Measurements from ENCODE around the gene RASA3.
"Not testable (repeated sequence)": the region's sequence is repeated elsewhere in the genome, so short reads cannot be mapped to it uniquely, and the experiment has no call there.

RASA3 gene

GRCh38 chr13:114080739-114081561 lies 51.5 kb downstream of the RASA3 start:
- no peak for DNase-seq (ENCODE audit: low read depth)

GRCh38 chr13:114079601-114080536 lies 52.6 kb downstream of the RASA3 start:
- DNase-seq (ENCODE audit: low read depth) = no peak

- peak; percentile 90 for DNase-seq (ENCODE audit: low read depth)
Observed at GRCh38 chr13:114078461-114079451, 53.7 kb downstream of the RASA3 start.

DNA sequence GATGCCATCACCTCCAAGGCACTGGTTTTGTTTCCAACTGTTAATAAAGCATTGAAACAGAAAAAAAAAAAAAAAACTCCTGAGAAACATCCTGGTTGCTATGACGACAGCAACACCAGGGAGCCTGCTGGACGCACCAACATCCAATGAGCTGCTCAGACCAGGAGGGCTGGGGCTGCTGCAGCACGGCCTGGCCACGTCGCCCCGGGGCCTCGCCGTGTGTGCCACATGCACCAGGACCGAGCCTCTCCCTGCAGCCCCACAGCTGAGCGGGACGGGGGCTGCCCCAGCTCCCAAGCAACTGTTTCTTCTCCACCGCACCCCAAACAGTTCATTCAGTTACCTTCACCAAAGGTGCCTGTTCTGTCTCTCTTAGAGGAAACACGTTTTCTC lies 54.5 kb downstream of the RASA3 start:
- DNase-seq (ENCODE audit: low read depth) = peak; percentile 81

- DNase-seq (ENCODE audit: low read depth) = no peak
Observed at GRCh38 chr13:114077099-114077932, 55.1 kb downstream of the RASA3 start.

DNA sequence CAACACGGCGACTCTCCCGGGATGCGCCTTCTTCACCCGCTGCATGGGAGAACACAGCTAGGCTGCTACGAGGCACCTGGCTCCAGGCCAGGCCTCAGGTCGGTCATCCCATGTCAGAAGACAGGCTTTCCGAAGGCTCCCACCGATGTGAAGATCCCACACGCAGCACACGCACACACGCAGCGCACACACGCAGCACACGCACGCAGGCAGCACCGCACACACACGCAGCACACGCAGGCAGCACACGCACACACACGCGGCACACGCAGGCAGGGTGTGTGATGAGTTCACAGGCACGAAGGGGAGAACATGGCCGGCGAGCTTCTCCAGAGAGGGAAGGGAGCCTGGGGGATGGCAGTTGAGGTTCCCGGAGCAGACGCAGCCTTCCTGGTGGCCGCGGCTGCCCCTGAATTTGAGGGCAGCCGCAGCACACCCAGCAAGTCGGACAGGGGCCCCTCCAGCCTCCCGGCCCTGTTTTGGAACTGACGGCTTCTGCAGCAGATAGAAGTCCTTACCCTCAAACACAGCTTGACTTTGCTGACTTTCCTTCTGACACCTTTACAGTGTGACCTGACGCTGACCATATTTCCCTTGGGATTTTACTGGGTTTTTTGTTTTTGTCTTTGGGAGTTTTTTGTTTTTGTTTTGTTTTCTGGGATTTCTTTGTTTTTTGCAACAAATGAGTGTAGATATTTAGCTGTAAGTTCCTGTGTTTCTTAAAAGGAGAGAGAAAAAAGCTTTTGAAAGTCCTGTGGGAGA lies 55.9 kb downstream of the RASA3 start:
- DNase-seq (ENCODE audit: low read depth) = no peak

- DNase-seq (ENCODE audit: low read depth) = not testable (repeated sequence)
Observed at GRCh38 chr13:114075811-114076210, 56.6 kb downstream of the RASA3 start.

- no peak for DNase-seq (ENCODE audit: low read depth)
Observed at GRCh38 chr13:114074671-114075315, 57.6 kb downstream of the RASA3 start.

- no peak for DNase-seq (ENCODE audit: low read depth)
Observed at GRCh38 chr13:114073881-114074612, 58.4 kb downstream of the RASA3 start.

DNA sequence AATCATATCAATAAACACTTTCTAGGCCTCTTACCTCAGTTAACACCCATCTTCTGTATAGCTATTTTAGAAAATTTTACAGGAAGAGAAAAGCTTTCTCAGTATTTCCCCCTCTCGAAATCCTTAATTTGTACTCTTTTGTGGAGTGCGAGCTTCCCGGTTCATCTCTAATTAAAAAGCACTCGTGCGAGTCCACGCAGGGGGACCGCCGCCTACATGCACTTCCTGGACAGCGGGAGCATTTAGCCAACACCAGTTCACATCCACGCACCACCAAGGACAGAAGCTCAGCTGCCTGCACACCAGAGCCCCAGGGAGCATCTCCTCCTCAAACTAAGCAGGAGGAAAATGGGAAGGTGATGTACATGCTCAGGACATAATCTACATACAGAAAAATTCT lies 60.0 kb downstream of the RASA3 start:
- DNase-seq (ENCODE audit: low read depth) = no peak

- no peak for DNase-seq (ENCODE audit: low read depth)
Observed at GRCh38 chr13:114071991-114072390, 60.4 kb downstream of the RASA3 start.

DNA sequence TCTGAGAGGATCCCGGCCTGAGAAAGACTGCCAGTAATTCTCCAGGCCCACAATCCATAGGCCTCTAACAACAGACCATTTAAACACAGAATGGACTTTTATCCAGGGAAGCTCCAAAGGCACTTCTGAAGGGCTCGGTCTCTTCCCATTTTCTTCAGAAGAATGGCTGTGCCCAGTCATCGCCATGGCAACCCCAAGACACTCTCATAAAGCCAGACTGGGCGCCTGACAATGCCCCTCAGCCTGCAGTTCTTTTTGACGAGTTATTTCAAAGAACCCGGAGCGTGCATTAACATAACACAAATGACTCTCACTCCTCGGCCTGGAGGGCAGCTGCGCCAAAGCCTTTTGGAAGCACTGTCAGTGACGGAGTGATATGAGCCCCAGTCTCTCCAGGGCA lies 61.0 kb downstream of the RASA3 start:
- no peak for DNase-seq (ENCODE audit: low read depth)

GRCh38 chr13:114070098-114070799 lies 62.2 kb downstream of the RASA3 start:
- DNase-seq (ENCODE audit: low read depth) = no peak

DNA sequence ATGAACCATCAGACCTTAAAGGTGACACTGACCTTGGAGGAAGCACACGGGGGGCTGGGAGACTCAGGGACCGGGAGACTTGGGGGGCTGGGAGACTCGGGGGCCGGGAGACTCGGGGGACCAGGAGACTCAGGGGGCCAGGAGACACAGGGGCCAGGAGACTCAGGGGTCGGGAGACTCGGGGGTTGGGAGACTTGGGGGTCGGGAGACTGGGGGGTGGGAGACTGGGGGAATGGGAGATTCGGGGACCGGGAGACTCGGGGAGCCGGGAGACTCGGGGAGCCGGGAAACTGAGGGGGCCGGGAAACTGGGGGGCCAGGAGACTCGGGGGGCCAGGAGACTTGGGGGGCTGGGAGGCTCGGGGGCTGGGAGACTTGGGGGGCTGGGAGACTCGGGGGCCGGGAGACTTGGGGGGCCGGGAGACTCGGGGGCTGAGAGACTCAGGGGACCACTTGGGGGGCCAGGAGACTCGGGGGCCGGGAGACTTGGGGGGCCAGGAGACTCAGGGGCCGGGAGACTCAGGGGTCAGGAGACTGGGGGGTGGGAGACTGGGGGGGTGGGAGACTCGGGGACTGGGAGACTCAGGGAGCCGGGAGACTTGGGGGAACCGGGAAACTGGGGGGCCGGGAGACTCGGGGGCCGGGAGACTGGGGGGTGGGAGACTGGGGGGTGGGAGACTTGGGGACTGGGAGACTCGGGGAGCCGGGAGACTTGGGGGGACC lies 62.9 kb downstream of the RASA3 start:
- DNase-seq (ENCODE audit: low read depth) = no peak

GRCh38 chr13:114068656-114069318 lies 63.6 kb downstream of the RASA3 start:
- DNase-seq (ENCODE audit: low read depth) = peak; percentile 86

DNA sequence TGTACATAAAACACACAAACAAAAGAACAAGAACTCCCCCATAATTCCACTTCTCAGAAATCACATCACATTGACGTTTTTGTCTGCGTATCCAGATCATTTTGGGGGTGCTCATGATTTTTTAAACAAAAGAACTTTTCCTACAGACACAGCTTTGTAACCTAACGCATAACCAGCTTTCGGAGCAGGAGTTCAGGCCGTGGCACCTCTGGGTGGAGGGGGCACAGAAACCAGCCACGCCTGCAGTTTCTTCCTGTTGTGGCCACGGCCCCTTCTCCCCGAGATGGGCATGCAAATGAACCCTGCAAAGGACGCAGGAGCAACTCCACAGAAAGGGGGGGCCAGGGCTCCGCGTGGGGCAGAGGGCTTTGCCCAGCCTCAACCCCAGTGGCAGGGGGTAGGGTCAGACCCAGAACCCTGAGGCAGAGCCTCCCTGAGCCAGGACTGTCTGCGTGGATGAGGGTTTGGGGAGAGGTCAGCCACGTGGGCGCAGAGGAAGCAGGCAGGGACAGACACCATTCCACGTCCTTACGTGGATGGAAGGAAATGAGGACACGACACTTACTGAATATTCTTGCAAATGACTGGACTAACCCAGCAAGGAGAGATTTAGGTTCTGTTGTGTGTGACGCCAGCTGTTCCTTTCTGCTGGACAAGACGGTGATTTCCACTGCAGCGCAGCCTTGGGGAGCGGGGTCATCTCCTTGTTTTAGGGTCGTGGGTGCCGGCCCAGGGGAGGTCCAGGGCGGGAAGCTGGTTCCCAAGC lies 64.4 kb downstream of the RASA3 start:
- no peak for DNase-seq (ENCODE audit: low read depth)
